Measurements from ENCODE around the gene SUN5. TPM values are rescaled to one million over a fixed set of nuclear protein-coding genes. Genes with fewer than 3 reads are reported as not detected.

Gene SUN5
- total and polyA plus RNA-seq, 2 donors (not counting 3 experiments of a cell fraction or from before 2014, with no cell fraction given): not detected

DNA sequence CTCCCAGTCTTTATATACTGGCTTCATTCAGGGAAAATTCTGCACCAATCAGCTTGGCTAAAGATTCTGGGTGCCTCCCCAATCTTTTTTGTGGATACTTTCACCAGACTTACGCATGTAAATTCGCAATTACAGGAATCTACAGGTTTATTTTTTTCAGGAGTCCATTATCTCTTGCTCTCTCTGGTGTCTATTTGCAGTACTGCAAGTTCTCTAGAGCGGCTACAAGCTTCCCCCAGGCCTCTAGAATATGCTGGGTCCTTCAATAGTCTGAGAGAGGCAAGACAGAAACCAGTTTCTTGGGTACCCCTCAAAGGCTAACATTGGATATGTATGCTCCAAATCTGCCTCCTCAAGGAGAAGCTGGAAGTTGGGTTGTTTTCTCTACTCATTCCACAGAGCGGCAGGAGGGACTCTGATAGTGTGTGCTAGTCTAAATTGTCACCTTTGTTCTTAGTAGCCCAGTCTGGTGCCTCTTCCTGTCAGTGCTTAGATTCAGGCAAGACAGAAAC is 58.5 kb downstream of the SUN5 start:
- no peak overlapping the region for H3K4me2 ChIP-seq (ENCODE audit: insufficient read depth, low read length)
- FAIRE-seq (no peak), DNase-seq (ENCODE audit: low read depth, low spot score) (peak; percentile 37)
- H3K9ac ChIP-seq (replicated peaks; ENCODE audit: extremely low read depth, insufficient read depth, low read length): no peak overlapping the region
- no peaks in the 10 kb centered on the region for H3K79me2 ChIP-seq (ENCODE audit: control insufficient read depth, insufficient read depth, low read length)
- H3K4me1 ChIP-seq (ENCODE audit: control insufficient read depth, extremely low read depth, insufficient read depth, low read length): no peaks in the 10 kb centered on the region
- H3K27ac ChIP-seq (ENCODE audit: insufficient read depth, low read depth, low read length): no peak overlapping the region
- H3K9me3 ChIP-seq (replicated peaks; ENCODE audit: control insufficient read depth, insufficient read depth, low read length): no peaks in the 10 kb centered on the region
- H3K4me3 ChIP-seq (replicated peaks in 1 of 3; ENCODE audit: insufficient read depth in 1 of 3, low read depth in 1 of 3, low read length in 3 of 3): no peak overlapping the region
- TF ChIP-seq, protein P1, sequence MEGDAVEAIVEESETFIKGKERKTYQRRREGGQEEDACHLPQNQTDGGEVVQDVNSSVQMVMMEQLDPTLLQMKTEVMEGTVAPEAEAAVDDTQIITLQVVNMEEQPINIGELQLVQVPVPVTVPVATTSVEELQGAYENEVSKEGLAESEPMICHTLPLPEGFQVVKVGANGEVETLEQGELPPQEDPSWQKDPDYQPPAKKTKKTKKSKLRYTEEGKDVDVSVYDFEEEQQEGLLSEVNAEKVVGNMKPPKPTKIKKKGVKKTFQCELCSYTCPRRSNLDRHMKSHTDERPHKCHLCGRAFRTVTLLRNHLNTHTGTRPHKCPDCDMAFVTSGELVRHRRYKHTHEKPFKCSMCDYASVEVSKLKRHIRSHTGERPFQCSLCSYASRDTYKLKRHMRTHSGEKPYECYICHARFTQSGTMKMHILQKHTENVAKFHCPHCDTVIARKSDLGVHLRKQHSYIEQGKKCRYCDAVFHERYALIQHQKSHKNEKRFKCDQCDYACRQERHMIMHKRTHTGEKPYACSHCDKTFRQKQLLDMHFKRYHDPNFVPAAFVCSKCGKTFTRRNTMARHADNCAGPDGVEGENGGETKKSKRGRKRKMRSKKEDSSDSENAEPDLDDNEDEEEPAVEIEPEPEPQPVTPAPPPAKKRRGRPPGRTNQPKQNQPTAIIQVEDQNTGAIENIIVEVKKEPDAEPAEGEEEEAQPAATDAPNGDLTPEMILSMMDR (IDR thresholded peaks at IDR 0.05; ENCODE audit: extremely low read depth in 1 of 2, insufficient read depth in 1 of 2, low read depth in 1 of 2, low read length in 2 of 2): peak; percentile 23 to 41
- TF ChIP-seq POLR2AphosphoS5 (IDR thresholded peaks at IDR 0.05; ENCODE audit: insufficient read depth, low read depth, low read length): no peak
- TF ChIP-seq JUN (IDR thresholded peaks at IDR 0.05; ENCODE audit: borderline replicate concordance, insufficient read depth, insufficient read length, low read depth): no peak
- no peaks in the 10 kb centered on the region for H3K36me3 ChIP-seq (ENCODE audit: control insufficient read depth in 2 of 2, extremely low read depth in 1 of 2, insufficient read depth in 2 of 2, low read length in 2 of 2)
- BruUV-seq (replicated peaks): no TSS peak
- dilution Hi-C loops (cut with MboI; ENCODE audit: extremely low pct_ligation_motif_present, low sequenced_read_pairs): no loop called here
- POLR2A ChIA-PET: no interaction called here
- peaks cover 17 to 29% of the 10 kb centered on the region in 2 experiments for H3K27me3 ChIP-seq (ENCODE audit: control insufficient read depth in 2 of 2, insufficient read depth in 2 of 2, low read length in 2 of 2)
- intact Hi-C loops (cut with micrococcal nuclease): loop anchor here (1.0 kb wide), 2 partner anchors 43 to 155 kb away; no protein-coding TSS in a partner anchor
- H2AFZ ChIP-seq (ENCODE audit: low read depth, low read length): no peak overlapping the region
- no peaks in the 10 kb centered on the region for H4K20me1 ChIP-seq (replicated peaks; ENCODE audit: control insufficient read depth, extremely low read depth, insufficient read depth, low read length)
- CTCF ChIA-PET: interaction anchor here (0.6 to 5.8 kb wide), 16 partner anchors 9 to 158 kb away, joined by 3 to 104 read pairs (median 4); no protein-coding TSS in a partner anchor
- no peaks in the 10 kb centered on the region for H3K9me1 ChIP-seq (replicated peaks; ENCODE audit: control insufficient read depth, extremely low read depth, insufficient read depth, low read length)

DNA sequence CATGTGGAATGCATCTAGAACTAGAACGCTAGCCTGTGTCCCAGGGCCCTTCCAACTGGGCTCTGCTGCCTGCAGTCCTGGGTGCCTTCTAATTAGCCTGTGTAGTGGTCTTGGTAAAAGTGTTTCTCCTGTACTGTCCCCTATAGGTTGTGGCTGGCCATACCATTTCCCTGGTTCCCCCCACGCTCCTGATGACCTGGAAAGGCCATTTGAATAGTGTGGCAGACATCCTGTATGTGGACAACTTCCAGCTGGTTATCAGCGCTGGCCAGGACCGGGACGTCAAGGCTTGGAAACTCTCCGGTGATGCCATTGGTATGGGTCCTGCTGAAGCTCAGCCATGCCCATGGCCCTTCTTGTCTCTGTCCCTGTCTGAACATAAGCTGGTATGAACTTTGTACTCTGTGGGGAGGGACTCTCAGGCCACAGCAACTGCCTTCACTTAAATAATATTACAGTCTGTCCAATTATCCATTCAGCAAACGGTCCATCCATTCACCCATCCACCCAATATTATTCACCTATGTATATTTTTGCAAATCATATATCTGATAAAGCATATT is 60.7 kb downstream of the SUN5 start:
- BruUV-seq (replicated peaks): no TSS peak
- no peak overlapping the region for H3K9ac ChIP-seq (replicated peaks; ENCODE audit: extremely low read depth, insufficient read depth, low read length)
- H3K79me2 ChIP-seq (ENCODE audit: control insufficient read depth, insufficient read depth, low read length): no peaks in the 10 kb centered on the region
- ChIA-PET CTCF (interaction anchor here (1.1 to 5.8 kb wide), 5 partner anchors 17 to 165 kb away, joined by 3 to 104 read pairs (median 3); no protein-coding TSS in a partner anchor), POLR2A (no interaction called here)
- intact Hi-C loops (cut with micrococcal nuclease) (no loop called here), dilution Hi-C loops (cut with MboI; ENCODE audit: extremely low pct_ligation_motif_present, low sequenced_read_pairs) (no loop called here)
- no peaks in the 10 kb centered on the region for H4K20me1 ChIP-seq (replicated peaks; ENCODE audit: control insufficient read depth, extremely low read depth, insufficient read depth, low read length)
- no peaks in the 10 kb centered on the region for H3K9me3 ChIP-seq (replicated peaks; ENCODE audit: control insufficient read depth, insufficient read depth, low read length)
- no peaks in the 10 kb centered on the region for H3K36me3 ChIP-seq (ENCODE audit: control insufficient read depth in 2 of 2, extremely low read depth in 1 of 2, insufficient read depth in 2 of 2, low read length in 2 of 2)
- no peak overlapping the region for H3K27ac ChIP-seq (ENCODE audit: insufficient read depth, low read depth, low read length)
- no peak for FAIRE-seq
- H3K4me3 ChIP-seq (replicated peaks in 1 of 3; ENCODE audit: insufficient read depth in 1 of 3, low read depth in 1 of 3, low read length in 3 of 3): no peak overlapping the region
- TF ChIP-seq POLR2A (IDR thresholded peaks at IDR 0.05; ENCODE audit: low read depth, low read length) (no peak), POLR2AphosphoS5 (IDR thresholded peaks at IDR 0.05; ENCODE audit: insufficient read depth, low read depth, low read length) (no peak), MYC (IDR thresholded peaks at IDR 0.05; ENCODE audit: low read depth, low read length) (no peak), JUN (IDR thresholded peaks at IDR 0.05; ENCODE audit: borderline replicate concordance, insufficient read depth, insufficient read length, low read depth) (no peak), EZH2 (IDR thresholded peaks at IDR 0.05; ENCODE audit: borderline replicate concordance, low read depth, low read length, severe bottlenecking) (no peak), GATA2 (IDR thresholded peaks at IDR 0.05; ENCODE audit: insufficient read depth, insufficient read length, low read depth, low read length) (no peak), FOS (IDR thresholded peaks at IDR 0.05; ENCODE audit: borderline replicate concordance, insufficient read depth, low read length) (no peak)
- TF ChIP-seq, protein P1 (IDR thresholded peaks at IDR 0.05; ENCODE audit: extremely low read depth in 1 of 2, insufficient read depth in 1 of 2, low read depth in 1 of 2, low read length in 2 of 2): no peak
- TF ChIP-seq, protein P2, sequence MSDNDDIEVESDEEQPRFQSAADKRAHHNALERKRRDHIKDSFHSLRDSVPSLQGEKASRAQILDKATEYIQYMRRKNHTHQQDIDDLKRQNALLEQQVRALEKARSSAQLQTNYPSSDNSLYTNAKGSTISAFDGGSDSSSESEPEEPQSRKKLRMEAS (IDR thresholded peaks at IDR 0.05; ENCODE audit: insufficient read depth, insufficient read length): no peak
- H3K27me3 ChIP-seq (ENCODE audit: control insufficient read depth in 2 of 2, insufficient read depth in 2 of 2, low read length in 2 of 2): peaks cover 11 to 16% of the 10 kb centered on the region in 2 experiments
- no peak overlapping the region for H2AFZ ChIP-seq (ENCODE audit: low read depth, low read length)
- H3K4me1 ChIP-seq (ENCODE audit: control insufficient read depth, extremely low read depth, insufficient read depth, low read length): no peaks in the 10 kb centered on the region
- no peak overlapping the region for H3K4me2 ChIP-seq (ENCODE audit: insufficient read depth, low read length)
- no peaks in the 10 kb centered on the region for H3K9me1 ChIP-seq (replicated peaks; ENCODE audit: control insufficient read depth, extremely low read depth, insufficient read depth, low read length)
- DNase-seq (ENCODE audit: low read depth, low spot score): no peak
